HepG2 (cell line): ENCODE measurements around the gene CKB. TPM values are rescaled to one million over a fixed set of nuclear protein-coding genes. Genes with fewer than 3 reads are reported as not detected.
"Not testable (repeated sequence)": the region's sequence is repeated elsewhere in the genome, so short reads cannot be mapped to it uniquely, and the experiment has no call there.

Source experiments
- ISL2 ChIP-seq: sonication (generic); formaldehyde crosslinking; IDR thresholded peaks from 2 replicates; pipeline ENCODE4 v1.5.0; 2020; ENCODE audit warnings: missing genetic modification reagents
- LCORL ChIP-seq, 2 experiments: fragments of 450-650 bp in 1 of 2; sonication (generic) in 1 of 2; formaldehyde crosslinking in 1 of 2; IDR thresholded peaks; 2 replicates each; pipeline versions ENCODE4 v1.5.0 to v1.6.1; 2017 to 2020; ENCODE audit warnings: antibody characterized with exemption in 1 of 2, missing genetic modification reagents in 1 of 2
- NCOA2 ChIP-seq: sonication (generic); formaldehyde crosslinking; IDR thresholded peaks from 2 replicates; pipeline ENCODE4 v1.8.0; 2022; ENCODE audit warnings: inconsistent platforms
- PITX1 ChIP-seq: sonication (generic); formaldehyde crosslinking; IDR thresholded peaks from 2 replicates; pipeline ENCODE4 v1.5.1; 2020; ENCODE audit warnings: mild to moderate bottlenecking, missing genetic modification reagents
- POGZ ChIP-seq: sonication (generic); formaldehyde crosslinking; IDR thresholded peaks from 2 replicates; pipeline ENCODE4 v1.4.0; 2020; ENCODE audit warnings: mild to moderate bottlenecking, missing genetic modification reagents
- RARA ChIP-seq: IDR thresholded peaks from 2 replicates; pipeline ENCODE4 v1.6.1; 2016; ENCODE audit warnings: missing genetic modification reagents, missing compliant biosample characterization
- SALL1 ChIP-seq: sonication (generic); formaldehyde crosslinking; IDR thresholded peaks from 2 replicates; pipeline ENCODE4 v1.8.0; 2022; ENCODE audit warnings: mild to moderate bottlenecking, missing genetic modification reagents
- TBX2 ChIP-seq: sonication (generic); formaldehyde crosslinking; IDR thresholded peaks from 2 replicates; pipeline ENCODE4 v1.5.0; 2020; ENCODE audit warnings: missing genetic modification reagents, mild to moderate bottlenecking, borderline replicate concordance
- YEATS4 ChIP-seq: sonication (generic); formaldehyde crosslinking; IDR thresholded peaks from 2 replicates; pipeline ENCODE4 v1.4.0; 2020; ENCODE audit warnings: missing genetic modification reagents, borderline replicate concordance
- ZFY ChIP-seq: sonication (generic); formaldehyde crosslinking; IDR thresholded peaks from 2 replicates; pipeline ENCODE4 v1.4.0; 2020; ENCODE audit warnings: missing genetic modification reagents
- ZNF121 ChIP-seq: sonication (generic); formaldehyde crosslinking; IDR thresholded peaks from 2 replicates; pipeline ENCODE4 v1.5.0; 2020; ENCODE audit warnings: mild to moderate bottlenecking, missing genetic modification reagents
- ZNF256 ChIP-seq: sonication (generic); formaldehyde crosslinking; conservative IDR thresholded peaks from 2 replicates; pipeline ENCODE4 v1.4.0; 2020; ENCODE audit warnings: missing genetic modification reagents
- ZNF34 ChIP-seq: sonication (generic); formaldehyde crosslinking; IDR thresholded peaks from 2 replicates; pipeline ENCODE4 v1.4.0; 2020; ENCODE audit warnings: mild to moderate bottlenecking, missing genetic modification reagents, borderline replicate concordance
- ZNF350 ChIP-seq: sonication (generic); formaldehyde crosslinking; IDR thresholded peaks from 2 replicates; pipeline ENCODE4 v1.4.0; 2020; ENCODE audit warnings: mild to moderate bottlenecking, low read depth, missing genetic modification reagents, borderline replicate concordance
- ZNF772 ChIP-seq: sonication (generic); formaldehyde crosslinking; IDR thresholded peaks from 2 replicates; pipeline ENCODE4 v1.5.0; 2020; ENCODE audit warnings: mild to moderate bottlenecking, missing genetic modification reagents
- polyA plus RNA-seq, 8 experiments: library from polyadenylated mRNA; depleted of rRNA in 3 of 8; stranded (reverse) in 7 of 8; unstranded in 1 of 8; fragments of >200 nt; fragmentation: Illumina TruSeq in 4 of 8; extraction: Trizol in 4 of 8; gene quantifications; 2 replicates each; pipeline versions ENCODE4 v1.2.1 to v1.2.3, GENCODE V29; 2011 to 2016; ENCODE audit warnings: low read depth in 4 of 8, missing spikeins in 1 of 8, mixed read lengths in 1 of 8; ENCODE audit not compliant: insufficient read depth in 1 of 8
- total RNA-seq, 5 experiments: library from RNA; depleted of rRNA; stranded (reverse); fragments of >200 nt; fragmentation: Illumina TruSeq; extraction: Trizol; gene quantifications; 2 replicates each; pipeline ENCODE4 v1.2.3, GENCODE V29; 2016; ENCODE audit warnings: low read depth in 1 of 5
- TF ChIP-seq, protein P1 (sequence below): sonication (generic); formaldehyde crosslinking; IDR thresholded peaks from 2 replicates; pipeline ENCODE4 v1.4.0; 2020; ENCODE audit warnings: missing genetic modification reagents, borderline replicate concordance
- TF ChIP-seq, protein P2 (sequence below): IDR thresholded peaks from 2 replicates; pipeline ENCODE4 v1.6.1; 2016; ENCODE audit warnings: low read depth, borderline replicate concordance
- TF ChIP-seq, protein P3 (sequence below): IDR thresholded peaks from 2 replicates; pipeline ENCODE4 v1.6.1; 2016; ENCODE audit warnings: missing genetic modification reagents, missing compliant biosample characterization
- TF ChIP-seq, protein P4 (sequence below): sonication (generic); formaldehyde crosslinking; IDR thresholded peaks from 2 replicates; pipeline ENCODE4; 2020; ENCODE audit warnings: missing genetic modification reagents, mild to moderate bottlenecking, borderline replicate concordance
- TF ChIP-seq, protein P5 (sequence below): IDR thresholded peaks from 2 replicates; pipeline ENCODE4 v1.6.1; 2016; ENCODE audit warnings: mild to moderate bottlenecking, missing biosample characterization, missing genetic modification reagents

CKB gene
- total and polyA plus RNA-seq, 2 of the 13 experiments (the other 11 are each of a cell fraction or from before 2014, with no cell fraction given), result 82.3 to 217 TPM

DNA sequence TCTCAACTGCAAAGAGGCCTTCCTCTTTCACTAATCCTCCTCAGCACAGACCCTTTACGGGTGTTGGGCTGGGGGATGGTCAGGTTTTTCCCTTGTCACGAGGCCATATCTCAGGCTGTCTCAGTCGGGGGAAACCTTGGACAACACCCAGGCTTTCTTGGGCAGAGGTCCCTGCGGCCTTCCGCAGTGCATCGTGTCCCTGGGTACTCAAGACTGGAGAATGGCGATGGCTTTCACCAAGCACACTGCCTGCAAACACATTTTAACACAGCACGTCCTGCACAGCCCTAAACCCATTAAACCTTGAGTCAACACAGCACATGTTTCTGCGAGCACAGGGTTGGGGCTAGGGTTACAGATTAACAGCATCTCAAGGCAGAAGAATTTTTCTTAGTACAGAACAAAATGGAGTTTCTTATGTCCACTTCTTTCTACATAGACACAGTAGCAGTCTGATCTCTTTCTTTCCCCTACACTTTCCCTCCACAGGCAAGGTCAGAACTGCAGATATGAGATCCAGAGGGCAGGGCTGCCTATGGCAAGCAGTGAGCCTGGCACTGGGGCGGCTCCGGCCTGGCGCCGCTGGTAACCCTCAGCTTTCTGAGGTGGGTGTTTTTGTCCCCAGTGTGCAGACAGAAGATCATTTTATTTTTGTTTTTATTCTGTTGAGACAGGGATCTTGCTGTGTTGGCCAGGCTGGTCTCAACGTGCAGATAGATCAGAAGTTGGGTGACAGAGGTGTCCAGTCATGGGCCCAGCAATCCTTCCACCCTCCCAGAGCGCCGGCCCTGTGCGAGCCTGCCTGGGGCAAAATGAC lies 3.0 kb upstream of the CKB start (continued):
- TF ChIP-seq YEATS4, result peak; percentile 59; the same call in 1 of the 2 replicates
- TF ChIP-seq ZNF350 (CRISPR knock-in tag), result peak; percentile 14; the same call in 1 of the 2 replicates
- TF ChIP-seq LCORL (IDR thresholded peaks at IDR 0.05), result not testable (repeated sequence)
- peak; percentile 76; the same call in 1 of the 2 replicates for TF ChIP-seq LCORL (CRISPR knock-in tag; IDR thresholded peaks at IDR 0.05)
- TF ChIP-seq POGZ (CRISPR knock-in tag), result 0 out of 2 replicates have a peak, but pooled peaks have one; percentile 17
- peak; percentile 39 for TF ChIP-seq SALL1 (CRISPR knock-in tag)
- TF ChIP-seq ISL2, result 0 out of 2 replicates have a peak, but pooled peaks have one; percentile 20
- TF ChIP-seq, protein P1, sequence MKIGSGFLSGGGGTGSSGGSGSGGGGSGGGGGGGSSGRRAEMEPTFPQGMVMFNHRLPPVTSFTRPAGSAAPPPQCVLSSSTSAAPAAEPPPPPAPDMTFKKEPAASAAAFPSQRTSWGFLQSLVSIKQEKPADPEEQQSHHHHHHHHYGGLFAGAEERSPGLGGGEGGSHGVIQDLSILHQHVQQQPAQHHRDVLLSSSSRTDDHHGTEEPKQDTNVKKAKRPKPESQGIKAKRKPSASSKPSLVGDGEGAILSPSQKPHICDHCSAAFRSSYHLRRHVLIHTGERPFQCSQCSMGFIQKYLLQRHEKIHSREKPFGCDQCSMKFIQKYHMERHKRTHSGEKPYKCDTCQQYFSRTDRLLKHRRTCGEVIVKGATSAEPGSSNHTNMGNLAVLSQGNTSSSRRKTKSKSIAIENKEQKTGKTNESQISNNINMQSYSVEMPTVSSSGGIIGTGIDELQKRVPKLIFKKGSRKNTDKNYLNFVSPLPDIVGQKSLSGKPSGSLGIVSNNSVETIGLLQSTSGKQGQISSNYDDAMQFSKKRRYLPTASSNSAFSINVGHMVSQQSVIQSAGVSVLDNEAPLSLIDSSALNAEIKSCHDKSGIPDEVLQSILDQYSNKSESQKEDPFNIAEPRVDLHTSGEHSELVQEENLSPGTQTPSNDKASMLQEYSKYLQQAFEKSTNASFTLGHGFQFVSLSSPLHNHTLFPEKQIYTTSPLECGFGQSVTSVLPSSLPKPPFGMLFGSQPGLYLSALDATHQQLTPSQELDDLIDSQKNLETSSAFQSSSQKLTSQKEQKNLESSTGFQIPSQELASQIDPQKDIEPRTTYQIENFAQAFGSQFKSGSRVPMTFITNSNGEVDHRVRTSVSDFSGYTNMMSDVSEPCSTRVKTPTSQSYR (CRISPR knock-in tag), result peak; percentile 59; the same call in 1 of the 2 replicates
- TF ChIP-seq NCOA2 (CRISPR knock-in tag), result 0 out of 2 replicates have a peak, but pooled peaks have one; percentile 16
- TF ChIP-seq, protein P2, sequence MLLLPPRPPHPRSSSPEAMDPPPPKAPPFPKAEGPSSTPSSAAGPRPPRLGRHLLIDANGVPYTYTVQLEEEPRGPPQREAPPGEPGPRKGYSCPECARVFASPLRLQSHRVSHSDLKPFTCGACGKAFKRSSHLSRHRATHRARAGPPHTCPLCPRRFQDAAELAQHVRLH (CRISPR knock-in tag), result 0 out of 2 replicates have a peak, but pooled peaks have one; percentile 29
- TF ChIP-seq, protein P3, sequence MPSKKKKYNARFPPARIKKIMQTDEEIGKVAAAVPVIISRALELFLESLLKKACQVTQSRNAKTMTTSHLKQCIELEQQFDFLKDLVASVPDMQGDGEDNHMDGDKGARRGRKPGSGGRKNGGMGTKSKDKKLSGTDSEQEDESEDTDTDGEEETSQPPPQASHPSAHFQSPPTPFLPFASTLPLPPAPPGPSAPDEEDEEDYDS, result peak; percentile 84
- peak; percentile 73 for TF ChIP-seq ZNF772
- TF ChIP-seq, protein P4, sequence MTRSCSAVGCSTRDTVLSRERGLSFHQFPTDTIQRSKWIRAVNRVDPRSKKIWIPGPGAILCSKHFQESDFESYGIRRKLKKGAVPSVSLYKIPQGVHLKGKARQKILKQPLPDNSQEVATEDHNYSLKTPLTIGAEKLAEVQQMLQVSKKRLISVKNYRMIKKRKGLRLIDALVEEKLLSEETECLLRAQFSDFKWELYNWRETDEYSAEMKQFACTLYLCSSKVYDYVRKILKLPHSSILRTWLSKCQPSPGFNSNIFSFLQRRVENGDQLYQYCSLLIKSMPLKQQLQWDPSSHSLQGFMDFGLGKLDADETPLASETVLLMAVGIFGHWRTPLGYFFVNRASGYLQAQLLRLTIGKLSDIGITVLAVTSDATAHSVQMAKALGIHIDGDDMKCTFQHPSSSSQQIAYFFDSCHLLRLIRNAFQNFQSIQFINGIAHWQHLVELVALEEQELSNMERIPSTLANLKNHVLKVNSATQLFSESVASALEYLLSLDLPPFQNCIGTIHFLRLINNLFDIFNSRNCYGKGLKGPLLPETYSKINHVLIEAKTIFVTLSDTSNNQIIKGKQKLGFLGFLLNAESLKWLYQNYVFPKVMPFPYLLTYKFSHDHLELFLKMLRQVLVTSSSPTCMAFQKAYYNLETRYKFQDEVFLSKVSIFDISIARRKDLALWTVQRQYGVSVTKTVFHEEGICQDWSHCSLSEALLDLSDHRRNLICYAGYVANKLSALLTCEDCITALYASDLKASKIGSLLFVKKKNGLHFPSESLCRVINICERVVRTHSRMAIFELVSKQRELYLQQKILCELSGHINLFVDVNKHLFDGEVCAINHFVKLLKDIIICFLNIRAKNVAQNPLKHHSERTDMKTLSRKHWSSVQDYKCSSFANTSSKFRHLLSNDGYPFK (CRISPR knock-in tag), result peak; percentile 32; the same call in 1 of the 2 replicates
- TF ChIP-seq TBX2 (CRISPR knock-in tag), result peak; percentile 60; the same call in 1 of the 2 replicates
- TF ChIP-seq RARA (CRISPR knock-in tag), result peak; percentile 43
- TF ChIP-seq, protein P5, sequence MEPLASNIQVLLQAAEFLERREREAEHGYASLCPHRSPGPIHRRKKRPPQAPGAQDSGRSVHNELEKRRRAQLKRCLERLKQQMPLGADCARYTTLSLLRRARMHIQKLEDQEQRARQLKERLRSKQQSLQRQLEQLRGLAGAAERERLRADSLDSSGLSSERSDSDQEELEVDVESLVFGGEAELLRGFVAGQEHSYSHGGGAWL (CRISPR knock-in tag), result 0 out of 2 replicates have a peak, but pooled peaks have one; percentile 22
- TF ChIP-seq ZNF256, result 0 out of 2 replicates have a peak, but pooled peaks have one; percentile 28
- TF ChIP-seq PITX1 (CRISPR knock-in tag), result peak; percentile 97
- peak; percentile 97 for TF ChIP-seq ZNF121 (CRISPR knock-in tag)
- TF ChIP-seq ZNF34 (CRISPR knock-in tag), result 0 out of 2 replicates have a peak, but pooled peaks have one; percentile 40
- peak; percentile 76 for TF ChIP-seq ZFY (CRISPR knock-in tag)
